ENCODE measurements around the gene SIAE.
A peak's percentile ranks its signal among the peaks of the same experiment; 100 is the strongest.

The SIAE gene

GRCh38 chr11:124623861-124624525, 49.5 kb downstream of the SIAE start:
- no peak for DNase-seq
- H3K9me3 ChIP-seq (ENCODE audit: control extremely low read depth in 1 of 5, control insufficient read depth in 4 of 5, insufficient read depth in 2 of 5, low read depth in 1 of 5, low read length in 4 of 5), result no peaks in the 10 kb centered on the region
- H3K27ac ChIP-seq (ENCODE audit: insufficient read depth in 1 of 2, low read depth in 1 of 2, low read length in 2 of 2, poor library complexity in 1 of 2, severe bottlenecking in 2 of 2), result peak overlapping the region in 1 of 2 experiments; percentile 94
- peaks cover 8 to 19% (median 16%) of the 10 kb centered on the region in 4 experiments for H3K4me1 ChIP-seq (ENCODE audit: control extremely low read depth in 1 of 4, control insufficient read depth in 4 of 4, insufficient read depth in 4 of 4, low read length in 3 of 4)
- H3K36me3 ChIP-seq (ENCODE audit: control insufficient read depth in 4 of 4, insufficient read depth in 4 of 4, low read length in 3 of 4), result peaks cover 8 to 36% (median 27%) of the 10 kb centered on the region in 4 experiments
- WGBS (ENCODE audit: insufficient coverage), result no CpG with 5 or more reads among the region's 4 CpGs
- peak overlapping the region in 6 of 7 experiments; percentile 86 to 97 (median 93) for H3K4me3 ChIP-seq (ENCODE audit: control insufficient read depth in 1 of 7, extremely low read depth in 1 of 7, insufficient read depth in 4 of 7, low read depth in 2 of 7, low read length in 6 of 7)
- H3K27me3 ChIP-seq (replicated peaks in 2 of 5; ENCODE audit: control insufficient read depth in 4 of 5, insufficient read depth in 5 of 5, low read length in 4 of 5), result peaks cover 0 to 2% (median 0%) of the 10 kb centered on the region in 5 experiments
- POLR2A ChIA-PET, result no interaction called here
- CTCF ChIA-PET, result interaction anchor here (1.4 to 3.0 kb wide), 3 partner anchors 9 to 213 kb away, joined by 4 to 24 read pairs (median 4); no protein-coding TSS in a partner anchor

- Histone ChIP-seq H3K36me3 (ENCODE audit: control insufficient read depth in 4 of 4, insufficient read depth in 4 of 4, low read length in 3 of 4) (peaks cover 8 to 29% (median 25%) of the 10 kb centered on the region in 4 experiments), H3K4me3 (ENCODE audit: control insufficient read depth in 1 of 7, extremely low read depth in 1 of 7, insufficient read depth in 4 of 7, low read depth in 2 of 7, low read length in 6 of 7) (peak within 1 kb of the TSS; percentile 86 to 97 (median 93)), H3K27me3 (replicated peaks in 2 of 5; ENCODE audit: control insufficient read depth in 4 of 5, insufficient read depth in 5 of 5, low read length in 4 of 5) (peaks cover 0 to 2% (median 0%) of the 10 kb centered on the region in 5 experiments), H3K4me1 (ENCODE audit: control extremely low read depth in 1 of 4, control insufficient read depth in 4 of 4, insufficient read depth in 4 of 4, low read length in 3 of 4) (peaks cover 8 to 19% (median 16%) of the 10 kb centered on the region in 4 experiments), H3K27ac (ENCODE audit: insufficient read depth in 1 of 2, low read depth in 1 of 2, low read length in 2 of 2, poor library complexity in 1 of 2, severe bottlenecking in 2 of 2) (peak within 1 kb of the TSS; percentile 90 to 94), H3K9me3 (ENCODE audit: control extremely low read depth in 1 of 5, control insufficient read depth in 4 of 5, insufficient read depth in 2 of 5, low read depth in 1 of 5, low read length in 4 of 5) (no peaks in the 10 kb centered on the region)
- ChIA-PET POLR2A (interaction anchor here (1.1 kb wide), 2 partner anchors 9 to 21 kb away, joined by 3 read pairs; no protein-coding TSS in a partner anchor), CTCF (interaction anchor here (0.7 to 3.0 kb wide), 8 partner anchors 10 to 245 kb away, joined by 3 to 24 read pairs (median 4); no protein-coding TSS in a partner anchor)
- WGBS (ENCODE audit: insufficient coverage), result 0% methylated on average over 55 of the region's 57 CpGs
- DNase-seq, result peak; percentile 87 to 93 (median 91)
Observed at GRCh38 chr11:124622531-124623451, 50.7 kb downstream of the SIAE start, which contains the start of gene TBRG1. Gene TBRG1, plus strand, starts transcription at chr11:124622864. Its CDS starts 220 bp downstream, at chr11:124623084.

- ChIA-PET POLR2A (no interaction called here), CTCF (interaction anchor here (0.6 to 1.9 kb wide), 3 partner anchors 12 to 149 kb away, joined by 3 to 5 read pairs (median 3); no protein-coding TSS in a partner anchor)
- 91% methylated on average over 5 of the region's 5 CpGs for WGBS (ENCODE audit: insufficient coverage)
Observed at GRCh38 chr11:124618863-124619262, 54.7 kb downstream of the SIAE start.

GRCh38 chr11:124612567-124613246, 60.8 kb downstream of the SIAE start:
- no peaks in the 10 kb centered on the region for H3K9me3 ChIP-seq (ENCODE audit: control extremely low read depth in 1 of 5, control insufficient read depth in 4 of 5, insufficient read depth in 2 of 5, low read depth in 1 of 5, low read length in 4 of 5)
- WGBS (ENCODE audit: insufficient coverage), result 97% methylated on average over 7 of the region's 10 CpGs
- ChIA-PET CTCF (no interaction called here), POLR2A (no interaction called here)
- H3K4me3 ChIP-seq (ENCODE audit: control insufficient read depth in 1 of 7, extremely low read depth in 1 of 7, insufficient read depth in 4 of 7, low read depth in 2 of 7, low read length in 6 of 7), result no peak overlapping the region
- no peaks in the 10 kb centered on the region for H3K27me3 ChIP-seq (replicated peaks in 2 of 5; ENCODE audit: control insufficient read depth in 4 of 5, insufficient read depth in 5 of 5, low read length in 4 of 5)
- no peaks in the 10 kb centered on the region for H3K36me3 ChIP-seq (ENCODE audit: control insufficient read depth in 4 of 4, insufficient read depth in 4 of 4, low read length in 3 of 4)
- H3K4me1 ChIP-seq (ENCODE audit: control extremely low read depth in 1 of 4, control insufficient read depth in 4 of 4, insufficient read depth in 4 of 4, low read length in 3 of 4), result peaks cover 0 to 12% (median 3%) of the 10 kb centered on the region in 4 experiments
- H3K27ac ChIP-seq (ENCODE audit: insufficient read depth in 1 of 2, low read depth in 1 of 2, low read length in 2 of 2, poor library complexity in 1 of 2, severe bottlenecking in 2 of 2), result no peak overlapping the region
- no peak for DNase-seq

More at GRCh38 chr11:124618863-124619262, 54.7 kb downstream of the SIAE start:
- Histone ChIP-seq H3K27ac (ENCODE audit: insufficient read depth in 1 of 2, low read depth in 1 of 2, low read length in 2 of 2, poor library complexity in 1 of 2, severe bottlenecking in 2 of 2) (no peak overlapping the region), H3K9me3 (ENCODE audit: control extremely low read depth in 1 of 5, control insufficient read depth in 4 of 5, insufficient read depth in 2 of 5, low read depth in 1 of 5, low read length in 4 of 5) (no peaks in the 10 kb centered on the region), H3K4me3 (ENCODE audit: control insufficient read depth in 1 of 7, extremely low read depth in 1 of 7, insufficient read depth in 4 of 7, low read depth in 2 of 7, low read length in 6 of 7) (no peak overlapping the region), H3K4me1 (ENCODE audit: control extremely low read depth in 1 of 4, control insufficient read depth in 4 of 4, insufficient read depth in 4 of 4, low read length in 3 of 4) (peaks cover 6 to 17% (median 13%) of the 10 kb centered on the region in 4 experiments), H3K27me3 (replicated peaks in 2 of 5; ENCODE audit: control insufficient read depth in 4 of 5, insufficient read depth in 5 of 5, low read length in 4 of 5) (peaks cover 0 to 2% (median 0%) of the 10 kb centered on the region in 5 experiments), H3K36me3 (ENCODE audit: control insufficient read depth in 4 of 4, insufficient read depth in 4 of 4, low read length in 3 of 4) (no peaks in the 10 kb centered on the region)
- no peak for DNase-seq

GRCh38 chr11:124612045-124612444, 61.5 kb downstream of the SIAE start:
- CTCF ChIA-PET, result no interaction called here
- Histone ChIP-seq H3K27me3 (replicated peaks in 2 of 5; ENCODE audit: control insufficient read depth in 4 of 5, insufficient read depth in 5 of 5, low read length in 4 of 5) (no peaks in the 10 kb centered on the region), H3K9me3 (ENCODE audit: control extremely low read depth in 1 of 5, control insufficient read depth in 4 of 5, insufficient read depth in 2 of 5, low read depth in 1 of 5, low read length in 4 of 5) (no peaks in the 10 kb centered on the region), H3K4me1 (ENCODE audit: control extremely low read depth in 1 of 4, control insufficient read depth in 4 of 4, insufficient read depth in 4 of 4, low read length in 3 of 4) (peaks cover 0 to 12% (median 4%) of the 10 kb centered on the region in 4 experiments), H3K4me3 (ENCODE audit: control insufficient read depth in 1 of 7, extremely low read depth in 1 of 7, insufficient read depth in 4 of 7, low read depth in 2 of 7, low read length in 6 of 7) (no peak overlapping the region), H3K36me3 (ENCODE audit: control insufficient read depth in 4 of 4, insufficient read depth in 4 of 4, low read length in 3 of 4) (no peaks in the 10 kb centered on the region), H3K27ac (ENCODE audit: insufficient read depth in 1 of 2, low read depth in 1 of 2, low read length in 2 of 2, poor library complexity in 1 of 2, severe bottlenecking in 2 of 2) (no peak overlapping the region)
- 80% methylated on average over 1 of the region's 3 CpGs for WGBS (ENCODE audit: insufficient coverage)
- DNase-seq, result peak in 2 of 3 donors; percentile 43 to 61
- POLR2A ChIA-PET, result no interaction called here

- H3K27me3 ChIP-seq (replicated peaks in 2 of 5; ENCODE audit: control insufficient read depth in 4 of 5, insufficient read depth in 5 of 5, low read length in 4 of 5), result no peaks in the 10 kb centered on the region
- no peak within 1 kb of the TSS for H3K4me3 ChIP-seq (ENCODE audit: control insufficient read depth in 1 of 7, extremely low read depth in 1 of 7, insufficient read depth in 4 of 7, low read depth in 2 of 7, low read length in 6 of 7)
- peaks cover 0 to 12% (median 4%) of the 10 kb centered on the region in 4 experiments for H3K4me1 ChIP-seq (ENCODE audit: control extremely low read depth in 1 of 4, control insufficient read depth in 4 of 4, insufficient read depth in 4 of 4, low read length in 3 of 4)
- 100% methylated on average over 5 of the region's 5 CpGs for WGBS (ENCODE audit: insufficient coverage)
- no peak for DNase-seq
- no peak within 1 kb of the TSS for H3K27ac ChIP-seq (ENCODE audit: insufficient read depth in 1 of 2, low read depth in 1 of 2, low read length in 2 of 2, poor library complexity in 1 of 2, severe bottlenecking in 2 of 2)
- H3K9me3 ChIP-seq (ENCODE audit: control extremely low read depth in 1 of 5, control insufficient read depth in 4 of 5, insufficient read depth in 2 of 5, low read depth in 1 of 5, low read length in 4 of 5), result no peaks in the 10 kb centered on the region
- CTCF ChIA-PET, result no interaction called here
- POLR2A ChIA-PET, result interaction anchor here (0.6 kb wide), 1 partner anchor 31 kb away, joined by 3 read pairs; no protein-coding TSS in a partner anchor
- H3K36me3 ChIP-seq (ENCODE audit: control insufficient read depth in 4 of 4, insufficient read depth in 4 of 4, low read length in 3 of 4), result no peaks in the 10 kb centered on the region
Observed at GRCh38 chr11:124611064-124611463, 62.5 kb downstream of the SIAE start, which contains the start of gene PANX3. Gene PANX3, plus strand, starts transcription at chr11:124611428. Its CDS starts 129 bp downstream, at chr11:124611557.
